Measurements from ENCODE around the gene POP4. TPM values are rescaled to one million over a fixed set of nuclear protein-coding genes. Genes with fewer than 3 reads are reported as not detected.

Gene POP4
- total and polyA plus RNA-seq, 2 of the 4 experiments (the other 2 are of a cell fraction): 65.1 to 87.2 TPM

GRCh38 chr19:29658221-29658991 lies 52.3 kb downstream of the POP4 start:
- Histone ChIP-seq H2AK5ac (ENCODE audit: low read depth, low read length) (no peak overlapping the region), H3K27ac (ENCODE audit: insufficient read depth, low read length) (no peak overlapping the region; the same call in 1 of the 2 replicates), H2AFZ (replicated peaks; ENCODE audit: low read length, poor library complexity) (no peak overlapping the region), H3K9me1 (ENCODE audit: insufficient read depth, low read length) (peaks cover 5% of the 10 kb centered on the region), H2BK5ac (ENCODE audit: low read depth, low read length, poor library complexity, severe bottlenecking) (no peak overlapping the region), H3K4me2 (ENCODE audit: low read depth, low read length) (no peak overlapping the region), H2BK120ac (ENCODE audit: low read depth, low read length) (no peak overlapping the region), H3K4me3 (ENCODE audit: insufficient read depth, low read depth, low read length) (no peak overlapping the region), H2BK20ac (ENCODE audit: low read depth, low read length) (no peak overlapping the region), H3K23ac (ENCODE audit: low read depth, low read length) (no peak overlapping the region), H3K4me1 (ENCODE audit: control insufficient read depth, insufficient read depth, low read length) (peaks cover 12% of the 10 kb centered on the region), H2AK9ac (replicated peaks; ENCODE audit: low read depth, low read length, poor library complexity) (no peak overlapping the region), H4K91ac (ENCODE audit: insufficient read depth, low read depth, low read length) (no peak overlapping the region), H2BK15ac (ENCODE audit: low read depth, low read length) (no peak overlapping the region), H3K9me3 (ENCODE audit: control insufficient read depth, insufficient read depth, low read length) (no peaks in the 10 kb centered on the region), H3K56ac (ENCODE audit: extremely low read depth, insufficient read depth, low read length) (no peak overlapping the region), H3K14ac (replicated peaks; ENCODE audit: low read depth, low read length) (no peak overlapping the region), H3K36me3 (ENCODE audit: control insufficient read depth, insufficient read depth, low read length) (no peaks in the 10 kb centered on the region), H3K27me3 (ENCODE audit: control insufficient read depth, insufficient read depth, low read length) (peaks cover 4% of the 10 kb centered on the region; the same call in 1 of the 2 replicates), H3K79me1 (ENCODE audit: low read depth in 1 of 2, low read length in 2 of 2) (no peaks in the 10 kb centered on the region), H4K20me1 (ENCODE audit: insufficient read depth, low read length) (no peaks in the 10 kb centered on the region), H4K5ac (ENCODE audit: low read depth, low read length) (no peak overlapping the region), H3K4ac (ENCODE audit: low read depth, low read length) (no peak overlapping the region), H3K9ac (ENCODE audit: low read depth, low read length) (no peak overlapping the region), H4K8ac (ENCODE audit: low read depth in 2 of 2, low read length in 2 of 2) (no peak overlapping the region), H3K18ac (ENCODE audit: low read depth, low read length) (no peak overlapping the region)
- POLR2A ChIA-PET (ENCODE audit: unreplicated experiment): interaction anchor here (0.6 kb wide), 1 partner anchor 44 kb away, joined by 3 read pairs; no protein-coding TSS in a partner anchor
- DNase-seq (peak; percentile 38), ATAC-seq (ENCODE audit: low read depth) (no peak)
- in situ Hi-C loops (cut with MboI; ENCODE audit: low sequenced_read_pairs) (no loop called here), dilution Hi-C loops (cut with HindIII; ENCODE audit: low sequenced_read_pairs, unreplicated experiment) (no loop called here), intact Hi-C loops (cut with micrococcal nuclease) (no loop called here)
- no TSS peak for BruUV-seq (replicated peaks)
- CTCF ChIA-PET: no interaction called here
- TF ChIP-seq MAZ (IDR thresholded peaks at IDR 0.05; ENCODE audit: borderline replicate concordance, low read depth, low read length) (no peak), FOS (IDR thresholded peaks at IDR 0.05; ENCODE audit: low read depth, low read length) (no peak), CHD1 (IDR thresholded peaks at IDR 0.05; ENCODE audit: low read depth, low read length) (no peak), NFE2L2 (IDR thresholded peaks at IDR 0.05; ENCODE audit: low read depth, low read length) (no peak), RCOR1 (IDR thresholded peaks at IDR 0.05; ENCODE audit: insufficient replicate concordance, low read length) (no peak), MXI1 (IDR thresholded peaks at IDR 0.05; ENCODE audit: borderline replicate concordance, low read depth, low read length) (no peak), BHLHE40 (IDR thresholded peaks at IDR 0.05; ENCODE audit: low read depth, low read length) (no peak), RFX5 (IDR thresholded peaks at IDR 0.05; ENCODE audit: low read depth, low read length) (no peak), CEBPB (IDR thresholded peaks at IDR 0.05; ENCODE audit: low read depth, low read length) (no peak), SMC3 (IDR thresholded peaks at IDR 0.05; ENCODE audit: low read depth, low read length) (no peak), CTCF (conservative IDR thresholded peaks at IDR 0.05; ENCODE audit: low read depth, low read length) (no peak), RAD21 (IDR thresholded peaks at IDR 0.05; ENCODE audit: low read length) (no peak), MAFK (IDR thresholded peaks at IDR 0.05; ENCODE audit: low read depth, low read length) (no peak), POLR2A (IDR thresholded peaks at IDR 0.05; ENCODE audit: low read depth, low read length) (no peak)
- TF ChIP-seq, protein P1, sequence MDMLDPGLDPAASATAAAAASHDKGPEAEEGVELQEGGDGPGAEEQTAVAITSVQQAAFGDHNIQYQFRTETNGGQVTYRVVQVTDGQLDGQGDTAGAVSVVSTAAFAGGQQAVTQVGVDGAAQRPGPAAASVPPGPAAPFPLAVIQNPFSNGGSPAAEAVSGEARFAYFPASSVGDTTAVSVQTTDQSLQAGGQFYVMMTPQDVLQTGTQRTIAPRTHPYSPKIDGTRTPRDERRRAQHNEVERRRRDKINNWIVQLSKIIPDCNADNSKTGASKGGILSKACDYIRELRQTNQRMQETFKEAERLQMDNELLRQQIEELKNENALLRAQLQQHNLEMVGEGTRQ (IDR thresholded peaks at IDR 0.05; ENCODE audit: low read depth, low read length): no peak
- WGBS, 2 experiments (ENCODE audit: extremely low coverage in 2 of 2, insufficient read length in 1 of 2): no CpG with 5 or more reads among the region's 5 CpGs
